AG08396 (cell line): ENCODE measurements around the gene PRXL2C.

Source experiments
- DNase-seq: peaks from one replicate; pipeline ENCODE4 v3.0.0; 2012; ENCODE audit warnings: low spot score, mixed read lengths

Gene PRXL2C

DNA sequence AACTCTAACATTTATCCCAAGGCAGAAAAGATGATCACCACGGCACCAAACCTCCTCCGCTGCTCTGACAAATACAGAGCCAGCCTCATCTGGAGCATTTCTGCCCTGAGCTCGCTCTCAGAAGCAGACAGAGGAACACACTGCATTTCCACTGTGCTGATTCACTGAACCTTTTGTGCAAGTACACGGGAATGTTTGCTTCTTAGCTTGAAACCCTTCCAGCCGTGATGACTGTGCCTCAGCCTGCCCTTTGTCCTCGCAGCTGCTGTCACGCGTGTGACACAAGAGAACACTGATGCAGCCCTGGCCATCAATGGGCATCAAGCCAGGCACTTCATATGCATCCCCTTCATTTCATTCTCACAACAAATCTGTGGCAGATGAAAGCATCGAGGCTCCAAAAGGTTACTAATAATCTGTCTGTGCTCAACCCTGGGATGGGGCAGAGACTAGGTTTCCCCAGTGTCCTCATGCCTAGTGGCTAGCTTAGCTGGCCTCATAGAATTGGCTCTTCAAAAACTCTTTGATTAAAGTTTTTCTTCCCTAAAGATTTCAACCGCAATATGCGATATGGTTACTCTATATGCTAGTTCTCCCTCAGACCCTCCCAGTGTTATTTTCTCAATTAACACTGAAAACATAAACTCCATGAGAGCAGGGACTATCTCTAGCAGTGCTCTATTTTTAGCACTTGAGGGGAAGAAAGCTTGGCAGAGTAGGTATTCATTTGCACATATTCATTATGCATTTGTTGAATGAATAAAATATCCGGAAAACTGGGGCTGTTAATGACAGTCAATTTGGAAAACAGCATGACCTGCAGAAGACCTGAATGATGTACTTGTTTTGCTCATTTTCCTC, 42.8 kb downstream of the PRXL2C start:
- DNase-seq: peak; percentile 87

DNA sequence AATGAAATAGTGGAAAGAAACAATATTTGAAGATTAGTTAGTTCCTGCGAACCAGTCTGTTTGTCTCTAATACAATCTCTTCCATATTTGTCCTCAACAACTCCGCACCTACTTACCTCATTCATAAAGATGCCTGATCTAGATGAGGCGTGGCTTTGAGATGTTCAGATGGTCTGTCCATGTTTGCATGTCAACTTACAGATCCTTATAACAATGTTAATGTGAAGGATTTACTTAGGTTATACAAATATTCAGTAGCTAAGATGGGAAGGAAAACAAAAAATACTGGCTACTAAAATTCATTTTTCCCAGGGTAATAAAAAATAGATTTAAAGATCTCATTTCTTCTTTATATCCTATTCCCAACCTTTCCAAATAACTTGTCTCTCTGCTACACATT, 43.8 kb downstream of the PRXL2C start:
- DNase-seq: no peak

DNA sequence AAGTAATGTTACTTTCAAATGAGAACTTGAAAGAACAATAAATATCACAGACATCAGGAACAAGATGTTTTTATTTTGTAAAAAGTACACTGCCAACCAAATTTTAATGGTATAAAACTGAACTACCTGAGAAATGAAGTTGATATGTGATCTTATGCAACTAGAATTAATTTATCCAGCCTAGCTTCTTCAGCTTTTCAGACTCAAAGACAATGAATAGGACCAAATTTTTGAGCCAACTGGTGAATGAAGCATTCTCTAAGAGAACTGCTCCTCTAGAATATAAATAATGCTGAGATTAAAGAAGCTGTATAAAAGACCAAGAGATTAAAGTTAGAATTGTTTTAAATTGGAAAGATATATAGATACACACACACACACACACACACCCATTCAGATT, 45.4 kb downstream of the PRXL2C start:
- DNase-seq: no peak

DNA sequence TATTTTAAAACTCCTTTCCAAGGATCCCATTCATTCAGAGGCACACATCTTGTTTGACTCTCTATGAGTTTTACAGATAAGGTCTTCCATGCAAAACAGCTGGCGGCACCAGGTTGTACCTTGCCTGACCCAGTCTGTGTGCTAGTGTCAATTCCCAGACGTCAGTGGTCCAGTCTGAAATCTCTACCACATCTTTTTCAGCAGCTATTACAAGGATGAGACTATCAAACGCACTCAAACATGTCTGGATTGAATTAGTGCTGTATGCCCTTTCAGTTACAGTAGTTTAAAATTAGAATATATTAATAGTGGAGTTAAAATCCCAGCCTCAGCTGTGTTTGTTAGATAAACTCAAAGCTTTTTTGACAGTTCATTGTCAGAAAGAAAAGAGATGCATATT, 47.1 kb downstream of the PRXL2C start:
- DNase-seq: no peak

DNA sequence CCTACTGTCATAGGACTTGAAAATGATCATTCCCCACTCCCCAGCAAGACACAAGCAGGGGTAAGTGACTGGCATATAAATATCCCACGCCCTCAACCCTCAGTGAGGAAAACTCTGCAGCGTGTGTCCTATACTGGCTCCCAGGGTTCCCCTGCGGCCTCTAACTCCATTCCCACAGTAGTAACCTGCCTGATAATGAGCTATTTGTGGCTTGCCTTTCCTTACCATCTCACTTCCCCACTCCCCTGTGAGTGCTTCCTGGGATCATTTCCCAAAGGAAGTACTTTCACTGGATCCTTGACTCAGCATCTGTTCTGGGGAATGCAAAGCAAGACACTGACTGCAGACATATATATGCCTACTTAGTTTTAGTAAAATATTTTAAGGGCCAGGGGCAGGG, 49.8 kb downstream of the PRXL2C start:
- DNase-seq: no peak

DNA sequence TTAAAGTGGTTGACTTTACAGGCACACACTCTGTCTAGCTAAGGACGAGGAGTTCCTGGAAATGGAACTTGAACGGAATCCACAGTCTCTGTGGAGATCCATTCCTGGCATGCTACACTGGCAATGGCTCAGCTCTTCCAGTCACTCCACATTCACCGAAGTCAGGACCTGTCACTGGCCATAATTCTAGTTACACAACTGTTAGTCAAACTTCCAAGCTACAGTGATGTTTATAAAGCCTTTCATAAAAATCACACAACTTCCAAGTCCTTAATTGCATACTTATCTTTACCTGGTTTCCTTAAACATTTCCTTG, 51.2 kb downstream of the PRXL2C start:
- DNase-seq: peak; percentile 39

DNA sequence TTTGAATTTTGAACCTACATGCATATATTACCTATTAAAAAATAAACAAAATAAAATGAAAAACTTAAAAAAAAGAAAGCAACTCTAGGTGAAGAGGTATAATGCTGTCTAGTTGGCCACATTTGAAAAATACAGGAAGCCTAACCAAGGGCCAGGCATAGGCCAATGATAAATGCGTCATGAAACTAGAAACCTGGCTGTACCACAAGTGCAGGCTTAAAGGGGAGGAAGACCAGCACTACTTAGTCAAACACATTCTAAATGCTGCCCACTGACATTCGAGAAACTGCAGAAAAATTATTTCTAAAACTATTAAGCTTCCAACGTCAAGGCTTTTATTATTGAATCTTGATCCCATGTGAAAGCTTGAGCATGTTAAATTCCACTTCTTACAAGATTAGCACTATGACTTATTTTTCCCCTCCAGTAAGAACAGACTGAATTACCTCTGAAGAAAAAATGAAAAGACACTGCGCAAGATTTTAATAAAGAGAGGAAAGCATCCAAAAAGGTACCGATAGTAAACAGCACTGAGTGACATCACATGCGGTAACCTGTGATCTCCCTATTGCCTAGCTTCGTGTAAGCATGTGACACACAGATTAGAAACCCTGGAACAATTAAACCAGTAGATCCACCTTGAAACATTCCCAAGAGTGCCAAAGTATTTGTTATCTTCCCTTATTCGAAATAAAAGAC, 51.7 kb downstream of the PRXL2C start:
- no peak for DNase-seq

DNA sequence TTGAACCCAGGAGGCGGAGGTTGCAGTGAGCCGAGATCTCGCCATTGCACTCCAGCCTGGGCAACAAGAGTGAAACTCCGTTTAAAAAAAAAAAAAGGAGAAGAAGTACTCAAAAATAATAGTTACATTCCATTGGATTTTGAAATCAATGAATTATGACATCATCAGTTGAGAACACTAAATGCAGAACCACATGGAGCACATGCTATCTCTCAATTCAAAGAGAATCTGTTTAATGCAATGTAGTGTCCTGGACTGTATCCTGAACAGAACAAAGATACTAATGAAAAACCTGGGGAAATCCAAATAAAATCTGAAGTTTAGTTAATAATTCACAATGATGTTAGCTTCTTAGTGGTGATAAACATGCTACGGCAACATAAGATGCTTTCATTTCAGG, 55.8 kb downstream of the PRXL2C start:
- peak; percentile 29 for DNase-seq

DNA sequence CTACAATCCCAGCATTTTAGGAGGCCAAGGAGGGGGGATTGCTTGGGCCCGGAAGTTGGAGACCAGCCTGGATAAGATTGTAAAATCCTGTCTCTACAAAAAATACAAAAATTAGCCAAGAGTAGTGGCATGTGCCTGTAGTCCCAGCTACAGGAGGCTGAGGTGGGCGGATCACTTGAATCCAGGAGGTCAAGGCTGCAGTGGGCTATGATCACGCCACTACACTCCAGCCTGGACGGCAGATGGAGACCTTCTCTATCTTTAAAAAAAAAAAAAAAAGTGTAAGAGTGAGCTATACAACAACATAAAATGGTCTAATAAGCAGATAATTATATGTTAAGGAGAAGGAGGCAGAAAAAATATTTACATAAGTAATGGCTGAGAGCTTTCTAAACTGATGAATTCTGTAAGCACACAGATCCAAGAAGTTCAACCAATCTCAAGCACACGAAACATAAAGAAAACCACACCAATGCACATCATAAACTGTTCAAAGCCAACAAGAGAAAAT, 58.5 kb downstream of the PRXL2C start:
- no peak for DNase-seq
